Right renal pelvis (tissue), 4 donors: ENCODE results near the gene EEFSEC. TPM values are rescaled to one million over a fixed set of nuclear protein-coding genes. Genes with fewer than 3 reads are reported as not detected.

Source experiments
- DNase-seq, 4 donors: peaks; one replicate each; pipeline ENCODE4 v3.0.0-alpha.2; 2013; ENCODE audit warnings: low read depth in 4 of 4, low spot score in 3 of 4, missing footprints in 1 of 4
- polyA plus RNA-seq, 4 donors: library from polyadenylated mRNA; unstranded; fragments of 120-200 nt; gene quantifications; one replicate each; pipeline ENCODE4 v1.2.1, GENCODE V29; 2013; ENCODE audit not compliant: insufficient read length in 4 of 4

The EEFSEC gene
- polyA plus RNA-seq, 4 donors, result 24.1 to 31.5 (median 26.2) TPM

DNA sequence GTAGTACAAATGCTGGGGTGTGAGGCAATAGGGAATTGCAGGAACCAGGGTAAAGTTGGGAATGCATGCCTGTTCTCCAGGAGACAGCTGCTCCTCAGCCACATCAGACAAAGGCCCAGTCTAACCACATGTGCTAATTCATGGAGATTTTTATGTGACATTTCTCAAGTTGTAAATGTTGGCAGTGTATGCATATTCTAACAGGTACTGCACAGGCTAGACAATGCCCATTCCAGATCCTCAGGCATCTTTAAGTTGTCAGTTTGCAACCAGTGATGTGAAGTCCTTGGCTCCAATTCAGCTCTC, 84.9 kb downstream of the EEFSEC start:
- DNase-seq, result no peak

DNA sequence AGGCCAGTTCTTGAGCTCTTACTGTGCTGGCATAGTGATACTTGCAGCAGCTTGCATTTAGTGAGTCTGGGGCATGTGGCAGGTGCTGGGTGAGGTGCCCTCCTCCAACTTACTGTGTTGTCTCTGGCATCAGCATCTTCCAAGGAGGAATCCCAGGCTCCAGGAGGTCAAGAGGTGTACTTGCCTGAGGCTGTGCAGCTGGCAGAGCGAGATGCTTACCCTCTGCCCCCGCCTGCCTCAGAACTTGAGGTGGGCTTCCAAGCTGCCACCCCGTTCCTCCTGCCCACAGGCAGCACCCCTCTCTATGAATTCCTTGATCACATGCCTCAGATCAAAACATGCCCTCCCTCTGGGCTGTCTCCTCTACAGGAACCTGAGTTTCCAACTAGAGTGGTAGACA, 86.0 kb downstream of the EEFSEC start:
- no peak for DNase-seq

DNA sequence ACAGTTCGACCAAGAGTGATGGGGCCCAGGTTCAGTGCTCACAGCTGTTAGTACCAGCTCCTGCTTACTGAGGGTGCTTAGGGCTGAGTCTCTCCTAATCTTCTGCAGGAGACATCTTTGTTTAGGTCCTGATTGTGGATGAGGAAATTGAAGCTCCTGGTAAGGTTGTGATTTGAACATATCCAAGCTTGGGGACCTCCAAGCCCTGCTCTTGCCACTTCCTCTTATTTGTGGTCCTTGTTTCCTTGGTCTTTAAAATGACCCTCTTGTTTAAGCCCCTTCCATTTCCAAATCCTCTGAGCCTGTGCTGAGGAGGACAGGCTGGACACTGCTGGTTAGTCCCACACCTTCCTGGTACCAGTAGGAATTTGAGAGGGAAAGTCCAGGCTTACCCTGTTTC, 87.0 kb downstream of the EEFSEC start:
- DNase-seq, result no peak

DNA sequence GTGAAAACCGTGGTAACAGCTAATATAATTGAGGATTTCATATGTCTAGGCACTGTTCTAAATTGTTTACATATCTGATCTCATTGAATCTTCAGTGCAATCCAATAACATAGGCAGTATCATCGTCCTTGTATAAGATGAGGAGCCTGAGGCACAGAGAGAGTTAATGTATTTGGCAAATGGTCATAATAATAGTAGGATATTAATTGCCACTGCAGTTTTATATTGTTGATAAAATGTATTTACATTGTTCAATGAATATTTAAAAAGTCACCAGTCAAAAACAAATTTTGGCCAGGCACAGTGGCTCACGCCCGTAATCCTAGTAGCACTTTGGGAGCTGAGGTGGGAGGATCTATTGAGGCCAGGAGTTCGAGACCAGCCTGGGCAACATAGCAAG, 88.5 kb downstream of the EEFSEC start:
- DNase-seq, result no peak

DNA sequence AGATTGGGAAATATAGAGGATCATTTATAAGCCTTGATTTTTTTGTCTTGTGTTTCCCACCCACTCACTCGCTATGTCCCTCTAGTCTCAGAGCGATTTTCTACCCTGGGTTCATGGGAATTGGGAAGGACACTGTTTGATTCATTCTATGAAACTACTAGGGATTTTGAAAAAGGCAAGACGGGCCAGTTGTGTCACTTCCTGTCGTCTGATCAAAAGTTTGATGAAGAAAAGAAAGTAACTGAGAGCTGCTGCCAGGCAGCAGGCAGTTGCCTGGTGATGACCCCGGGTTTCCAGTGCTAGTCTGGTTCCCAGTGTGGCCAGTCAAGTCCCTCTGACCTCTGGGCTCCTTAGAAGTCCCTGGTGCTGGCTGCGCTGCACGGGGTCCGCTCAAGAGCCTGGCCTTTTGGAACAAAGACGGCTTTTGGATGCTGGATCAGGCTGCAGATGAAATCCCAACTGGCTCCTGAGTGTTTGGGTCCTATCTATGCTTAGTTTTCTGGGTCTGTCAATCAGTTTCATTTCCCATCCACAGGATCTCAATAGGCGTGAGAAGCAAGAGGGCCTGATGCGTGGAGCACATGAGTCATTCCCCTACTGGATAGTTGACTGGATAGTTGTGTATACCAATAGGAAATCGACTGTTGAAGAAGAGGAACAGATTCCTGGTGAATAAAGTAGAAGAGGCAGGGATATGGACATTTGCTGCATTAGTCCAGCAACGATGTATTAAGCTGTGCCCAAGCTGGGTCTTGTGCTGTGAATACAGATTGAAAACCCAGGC, 89.7 kb downstream of the EEFSEC start:
- DNase-seq, result no peak

DNA sequence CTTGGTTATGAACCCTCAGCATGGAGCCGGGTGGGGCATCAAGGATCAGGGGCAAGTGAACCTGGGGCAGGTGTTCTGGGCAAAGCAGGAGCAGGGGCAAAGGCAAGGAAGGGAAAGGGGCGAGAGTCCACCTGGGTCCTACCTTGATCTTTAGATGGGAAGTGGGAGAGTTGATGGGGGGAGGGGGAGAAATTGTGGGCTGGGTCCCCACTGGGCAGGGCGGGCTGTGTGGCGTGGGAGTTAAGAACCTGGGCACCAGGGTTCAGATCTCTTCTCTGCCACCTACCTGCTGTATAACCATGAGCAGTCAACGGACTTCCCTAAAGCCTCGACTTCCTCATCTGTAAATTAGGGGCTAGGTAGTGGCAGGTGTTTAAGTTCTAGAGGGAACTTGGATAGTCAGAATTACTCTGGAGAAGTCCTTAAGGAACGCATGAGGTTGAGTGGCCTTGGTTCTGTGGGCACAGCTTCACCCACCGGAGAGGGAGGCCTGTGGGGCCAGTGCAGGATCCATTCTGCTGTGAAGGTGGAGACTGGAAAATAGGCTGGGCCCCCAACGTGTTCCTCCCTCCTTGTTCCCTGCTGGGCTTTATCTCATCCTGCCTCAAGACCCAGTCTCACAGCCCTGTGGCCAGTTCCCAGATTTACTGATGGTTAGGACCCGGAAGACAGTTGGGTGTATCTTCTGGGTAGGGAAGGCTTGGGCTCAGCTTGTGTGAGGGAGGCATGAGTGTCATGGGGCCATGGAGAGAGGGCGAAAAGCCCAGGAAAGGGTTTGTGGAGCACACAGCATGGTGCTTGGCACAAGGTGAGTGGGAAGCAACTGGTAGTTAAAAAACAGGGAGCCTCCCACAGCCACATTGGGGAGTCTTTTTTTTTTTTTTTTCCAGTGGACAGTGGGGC, 90.6 kb downstream of the EEFSEC start:
- no peak for DNase-seq

DNA sequence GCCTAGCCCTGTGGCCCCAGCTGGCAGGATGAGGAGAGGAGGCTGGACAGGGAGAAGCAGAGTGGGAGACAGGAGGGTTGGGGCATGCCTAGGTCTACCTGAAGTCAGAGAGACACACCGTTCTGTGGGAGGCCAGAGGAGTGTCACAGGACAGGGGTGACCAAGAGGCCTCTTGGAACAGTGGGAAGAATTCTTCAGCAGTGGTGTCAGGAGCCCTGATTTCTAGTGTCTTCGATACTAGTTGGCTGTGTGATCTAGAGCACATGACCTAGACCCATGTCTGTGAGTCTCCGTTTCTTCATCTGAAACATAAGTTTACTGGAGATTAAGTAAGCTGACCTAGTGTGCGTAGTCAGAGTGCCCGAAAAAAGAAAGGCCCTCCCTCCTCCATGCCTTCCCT, 92.2 kb downstream of the EEFSEC start:
- no peak for DNase-seq

DNA sequence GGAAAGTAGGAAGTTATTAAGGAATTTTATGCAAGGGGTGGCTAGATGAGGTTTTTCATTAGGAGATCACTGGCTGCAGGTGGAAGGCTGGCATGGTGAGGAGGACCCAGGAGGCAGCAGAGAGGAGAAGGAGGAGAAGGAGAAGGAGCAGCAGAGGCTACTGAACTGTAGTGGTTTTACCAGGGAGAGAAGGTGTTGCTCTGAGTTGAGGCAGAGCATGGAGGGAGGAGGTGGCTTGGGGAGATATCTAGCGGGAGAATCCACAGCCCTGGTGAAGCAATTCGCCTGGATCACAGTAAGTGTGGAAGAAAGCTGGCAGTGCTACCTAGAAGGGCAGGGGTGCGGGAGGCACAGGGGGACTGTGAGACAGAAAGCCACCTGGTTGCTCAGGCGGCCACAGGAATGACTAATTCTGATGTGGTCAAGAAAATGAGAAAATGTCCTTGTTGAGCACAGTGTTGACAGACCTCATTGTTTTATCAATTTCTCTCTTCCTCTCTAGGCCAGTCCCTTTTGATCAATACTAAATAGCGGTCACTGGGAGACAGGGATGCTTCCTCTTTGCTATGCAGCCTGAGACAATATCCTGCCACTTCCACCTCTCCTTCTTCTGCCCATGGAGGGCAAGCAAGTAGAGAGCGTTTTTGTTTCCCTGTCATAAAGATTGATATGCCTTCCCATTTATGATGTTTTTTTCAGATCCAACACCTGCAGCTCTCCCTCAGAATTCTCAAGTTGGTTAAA, 94.6 kb downstream of the EEFSEC start:
- no peak for DNase-seq

DNA sequence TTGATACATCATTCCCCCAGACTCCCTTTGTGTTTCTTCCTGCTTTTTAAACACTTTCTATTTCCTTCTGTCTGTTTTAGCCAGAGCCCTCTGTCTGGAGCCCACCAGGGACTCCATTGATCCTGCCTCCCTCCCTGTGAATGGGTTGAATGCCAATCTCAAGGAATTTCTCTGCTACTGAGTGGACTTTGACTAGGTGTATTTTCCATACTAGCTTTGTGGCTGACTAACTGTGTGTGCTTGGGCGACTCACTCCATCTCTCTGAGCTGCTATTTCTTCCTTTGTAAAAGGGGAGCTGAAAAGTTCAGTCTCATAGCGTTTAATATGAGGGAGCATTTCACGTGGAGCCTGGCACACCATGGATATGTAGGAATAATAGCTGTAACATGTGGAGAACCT, 98.8 kb downstream of the EEFSEC start:
- no peak for DNase-seq

DNA sequence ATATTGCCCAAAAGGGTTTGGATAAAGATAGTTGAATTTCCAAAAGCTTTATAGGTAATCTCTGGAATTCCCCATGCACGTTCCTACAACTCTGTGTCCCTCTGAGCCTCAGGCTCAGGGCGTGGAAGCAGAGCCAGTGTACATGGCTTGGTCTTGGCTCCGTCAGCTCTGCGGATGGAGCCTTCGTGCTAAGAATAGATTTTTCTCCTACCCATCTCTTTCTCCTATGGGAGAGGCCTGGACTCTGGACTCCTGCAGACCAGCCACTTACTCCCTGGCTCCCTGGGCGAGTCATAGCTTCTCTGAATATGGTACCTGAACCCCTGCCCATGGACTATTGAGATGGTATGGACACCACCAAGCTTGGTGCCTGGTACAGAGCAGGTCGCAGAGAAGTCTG, 99.9 kb downstream of the EEFSEC start:
- DNase-seq, result no peak

DNA sequence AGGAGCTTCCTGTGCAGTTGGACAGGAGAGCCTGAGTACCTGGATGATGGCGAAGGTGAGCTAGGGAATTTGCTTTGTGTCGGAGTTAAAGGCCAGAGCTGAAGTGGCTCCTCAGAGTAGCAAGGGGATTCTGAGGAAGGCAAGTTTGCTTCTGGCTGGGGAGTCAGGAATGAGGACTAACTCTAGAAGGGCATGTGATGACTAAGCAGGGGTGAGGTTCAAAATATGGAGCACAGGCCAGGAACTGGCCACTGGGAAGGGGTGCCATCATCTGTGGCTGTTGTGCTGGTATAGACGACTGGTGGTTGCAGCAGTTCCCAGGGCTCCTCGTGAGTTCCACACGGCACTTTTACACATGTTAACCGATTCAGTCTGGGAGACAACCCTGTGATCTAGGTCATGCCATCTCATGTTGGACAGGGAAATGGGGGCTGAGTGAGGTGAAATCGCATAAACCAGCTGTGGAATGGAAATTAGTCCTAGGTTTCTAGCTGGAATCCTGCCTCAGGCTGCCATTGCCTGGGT, 100.8 kb downstream of the EEFSEC start:
- DNase-seq, result no peak

DNA sequence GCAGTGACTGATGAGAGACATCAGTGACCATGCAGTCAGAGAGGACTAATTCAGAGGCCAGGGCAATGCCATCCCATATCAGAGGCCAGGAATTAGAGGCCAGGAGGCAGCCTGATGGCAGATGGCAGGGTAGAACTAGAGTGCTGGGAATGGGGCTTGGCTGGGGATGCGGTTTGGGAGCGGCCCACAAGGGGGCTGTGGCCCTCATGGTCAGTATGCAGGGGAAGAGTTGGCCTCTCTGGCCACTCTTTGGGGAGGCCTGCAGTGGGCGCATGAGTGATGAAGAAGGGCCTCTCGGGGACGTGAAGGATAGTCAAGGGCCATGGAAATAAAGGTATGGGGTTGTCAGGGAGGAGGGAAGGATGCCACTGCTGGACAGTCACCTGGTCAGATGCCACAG, 101.7 kb downstream of the EEFSEC start:
- no peak for DNase-seq

DNA sequence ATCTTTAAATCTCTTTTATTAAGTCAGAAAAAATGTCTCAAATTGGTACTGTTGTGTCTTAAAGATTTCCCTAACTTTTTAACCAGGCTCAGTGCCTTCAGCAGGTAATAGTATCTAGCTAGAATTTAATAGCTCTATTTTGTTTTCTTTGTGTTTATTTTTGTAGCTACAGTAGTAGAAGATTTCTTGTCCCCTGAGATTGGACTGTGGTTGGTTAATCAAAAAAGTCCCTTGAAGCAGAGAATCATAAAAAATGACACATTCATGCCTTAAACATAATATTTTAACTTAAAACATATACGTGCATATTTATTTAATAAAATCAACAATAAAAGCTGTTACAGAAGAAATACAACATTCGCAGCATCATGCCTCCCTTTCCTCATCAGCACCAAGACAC, 102.8 kb downstream of the EEFSEC start:
- no peak for DNase-seq

DNA sequence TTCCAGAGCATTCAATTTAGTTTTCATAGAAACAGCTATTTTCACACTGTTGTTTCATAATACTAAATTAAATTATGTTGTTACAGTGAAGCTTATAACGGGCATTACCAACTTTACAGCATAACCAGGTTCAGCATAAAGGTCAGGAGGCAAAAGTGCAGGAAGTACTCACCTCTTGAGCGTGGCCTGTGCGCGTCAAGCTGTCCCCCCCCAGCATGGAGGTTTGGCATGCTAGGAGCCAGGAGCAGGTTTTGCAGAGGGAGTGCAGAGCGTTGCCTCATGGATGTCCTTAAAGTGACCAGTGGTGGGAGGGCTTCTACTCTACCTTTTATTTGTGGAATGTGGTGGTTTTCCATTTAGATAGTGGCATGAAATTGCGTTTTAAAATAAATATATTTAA, 104.4 kb downstream of the EEFSEC start:
- DNase-seq, result no peak

DNA sequence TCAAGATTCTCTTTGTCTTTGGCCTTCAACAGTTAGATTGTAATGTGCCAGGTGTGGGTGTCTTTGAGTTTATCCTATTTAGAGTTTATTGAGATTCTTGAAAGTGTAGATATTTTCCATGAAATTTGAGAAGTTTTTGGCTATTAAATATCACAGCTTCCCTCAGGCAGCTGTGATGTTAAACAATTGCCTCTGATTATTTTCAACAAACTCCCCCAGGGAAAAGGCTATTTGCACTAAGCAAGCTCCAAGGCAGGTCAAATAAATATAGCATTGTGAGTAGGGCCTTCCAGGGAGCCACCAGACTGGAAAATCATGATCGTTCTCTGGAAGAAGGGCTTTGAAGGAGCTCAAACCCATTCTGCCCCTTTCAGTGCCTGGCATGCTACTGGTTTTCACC, 107.0 kb downstream of the EEFSEC start:
- DNase-seq, result no peak

DNA sequence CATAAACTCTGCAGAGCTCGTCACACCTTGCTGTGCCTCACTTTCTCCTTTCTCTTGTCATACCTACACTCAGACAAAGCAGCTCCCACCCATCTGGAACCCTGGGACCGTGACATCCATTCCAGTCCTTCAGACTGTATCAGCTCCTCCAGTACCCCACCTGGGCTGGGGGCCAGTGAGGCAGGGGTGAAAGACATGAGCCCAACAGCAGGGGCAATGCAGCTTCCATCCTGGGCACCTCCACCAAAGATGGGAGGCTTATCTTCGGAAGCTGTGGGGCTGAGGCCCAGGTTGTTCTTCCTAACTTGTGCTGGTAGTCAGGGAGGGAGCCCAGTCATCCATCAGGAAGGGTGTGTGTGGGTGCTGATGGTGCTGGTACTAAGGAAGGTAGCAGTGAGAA, 109.2 kb downstream of the EEFSEC start:
- DNase-seq, result no peak

DNA sequence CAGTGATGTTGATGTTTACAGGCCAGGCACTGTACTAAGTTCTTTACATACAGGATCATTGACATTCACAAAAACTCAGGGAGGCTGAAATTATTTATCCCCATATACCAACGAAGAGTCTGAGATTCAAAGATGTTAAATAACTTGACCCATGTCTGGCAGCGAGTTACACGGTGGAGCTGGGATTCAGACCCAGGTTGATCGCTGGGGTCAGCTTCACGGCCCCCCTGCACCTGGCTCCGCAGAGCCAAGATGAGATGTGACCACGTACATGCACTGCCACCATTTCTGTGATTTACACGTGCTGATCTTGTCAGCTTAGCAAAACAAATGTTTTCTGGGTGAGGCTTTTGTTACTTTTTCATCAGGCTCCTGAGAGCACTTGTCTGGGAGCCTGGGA, 109.8 kb downstream of the EEFSEC start:
- DNase-seq, result no peak

DNA sequence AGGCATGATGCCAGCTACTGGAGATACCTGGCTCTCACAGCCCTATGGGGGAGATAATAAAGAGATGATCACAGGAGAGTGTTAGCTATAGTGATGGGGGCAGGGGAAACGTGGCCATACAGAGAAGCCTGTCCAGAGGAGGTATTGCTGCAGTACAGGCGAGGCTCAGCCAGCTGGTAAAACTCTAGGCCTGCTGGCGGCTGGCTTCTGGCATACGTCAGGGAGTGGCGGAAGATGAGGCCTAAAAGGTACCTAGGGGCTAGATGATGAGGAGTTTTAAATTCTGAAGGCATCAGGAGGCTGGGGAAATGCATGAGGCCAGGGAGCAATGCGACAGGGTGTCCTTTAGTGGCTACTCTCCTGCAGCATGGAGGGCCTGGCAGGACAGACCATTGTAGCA, 110.7 kb downstream of the EEFSEC start:
- no peak for DNase-seq

DNA sequence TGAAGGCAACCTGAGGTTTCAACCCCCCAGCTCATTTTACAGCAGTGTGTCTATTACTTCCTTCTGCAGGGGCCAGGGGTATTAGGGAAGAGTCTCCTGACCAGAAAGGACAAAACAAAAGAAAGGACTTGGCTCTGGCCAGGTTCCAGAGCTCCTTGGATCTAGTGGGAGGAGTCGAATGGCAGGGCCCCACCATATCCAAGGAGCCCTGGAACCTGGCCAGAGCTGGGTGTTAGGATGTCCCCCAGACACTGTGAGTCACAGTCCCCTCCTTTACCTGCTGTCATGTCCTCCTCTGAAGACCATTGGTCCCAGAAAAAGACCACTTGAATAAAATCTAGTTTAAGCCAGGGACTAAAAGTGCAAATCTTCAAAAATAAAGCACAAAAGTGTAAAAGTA, 113.2 kb downstream of the EEFSEC start:
- DNase-seq, result no peak

DNA sequence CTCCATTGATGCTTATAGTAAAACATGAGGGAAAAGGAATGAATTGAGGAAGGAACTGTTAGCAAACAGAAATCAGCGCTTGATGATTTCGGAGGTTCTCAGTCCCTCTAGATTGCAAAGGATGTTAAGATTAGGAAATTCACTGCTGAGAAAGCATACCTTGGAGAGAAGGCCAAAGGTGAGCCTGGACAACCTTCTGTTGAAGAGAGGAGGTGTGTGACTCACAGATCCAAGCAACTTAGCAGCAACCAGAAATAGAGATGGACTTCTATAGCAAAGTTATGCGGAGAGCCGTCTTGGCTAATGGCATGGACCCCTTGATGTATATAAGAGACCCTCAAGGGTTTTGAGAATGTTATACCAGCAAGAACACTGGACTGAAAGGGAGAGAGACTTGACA, 114.3 kb downstream of the EEFSEC start:
- DNase-seq, result no peak
